ENCODE data around the gene RNF166.

RNF166 gene

GRCh38 chr16:88696441-88696840 is 9.8 kb downstream of the RNF166 start:
- H3K4me3 ChIP-seq (ENCODE audit: low read depth, low read length), result no peak overlapping the region
- no peak for DNase-seq (ENCODE audit: low read depth)

GRCh38 chr16:88695753-88696152 is 10.5 kb downstream of the RNF166 start:
- no peak for DNase-seq (ENCODE audit: low read depth)

GRCh38 chr16:88695218-88695617 is 11.0 kb downstream of the RNF166 start:
- no peak for DNase-seq (ENCODE audit: low read depth)
- H3K4me3 ChIP-seq (ENCODE audit: low read depth, low read length), result no peak overlapping the region

More at GRCh38 chr16:88695753-88696152, 10.5 kb downstream of the RNF166 start:
- H3K4me3 ChIP-seq (ENCODE audit: low read depth, low read length), result no peak overlapping the region

GRCh38 chr16:88694221-88695087 is 11.8 kb downstream of the RNF166 start:
- DNase-seq (ENCODE audit: low read depth), result no peak
- no peak overlapping the region for H3K4me3 ChIP-seq (ENCODE audit: low read depth, low read length)

GRCh38 chr16:88693420-88694177 is 12.6 kb downstream of the RNF166 start:
- no peak for DNase-seq (ENCODE audit: low read depth)

GRCh38 chr16:88692861-88693260 is 13.3 kb downstream of the RNF166 start:
- no peak for DNase-seq (ENCODE audit: low read depth)
- no peak overlapping the region for H3K4me3 ChIP-seq (ENCODE audit: low read depth, low read length)

More at GRCh38 chr16:88693420-88694177, 12.6 kb downstream of the RNF166 start:
- H3K4me3 ChIP-seq (ENCODE audit: low read depth, low read length), result no peak overlapping the region

- no peak for DNase-seq (ENCODE audit: low read depth)
- H3K4me3 ChIP-seq (ENCODE audit: low read depth, low read length), result no peak overlapping the region
Observed at GRCh38 chr16:88691924-88692560, 14.2 kb downstream of the RNF166 start.

- H3K4me3 ChIP-seq (ENCODE audit: low read depth, low read length), result no peak overlapping the region
- no peak for DNase-seq (ENCODE audit: low read depth)
Observed at GRCh38 chr16:88691129-88691813, 14.9 kb downstream of the RNF166 start.

- DNase-seq (ENCODE audit: low read depth), result no peak
- no peak overlapping the region for H3K4me3 ChIP-seq (ENCODE audit: low read depth, low read length)
Observed at GRCh38 chr16:88690341-88691128, 15.7 kb downstream of the RNF166 start.

GRCh38 chr16:88688013-88688778 is 18.0 kb downstream of the RNF166 start:
- DNase-seq (ENCODE audit: low read depth), result no peak
- H3K4me3 ChIP-seq (ENCODE audit: low read depth, low read length), result no peak overlapping the region

- no peak overlapping the region for H3K4me3 ChIP-seq (ENCODE audit: low read depth, low read length)
- DNase-seq (ENCODE audit: low read depth), result no peak
Observed at GRCh38 chr16:88687676-88688012, 18.6 kb downstream of the RNF166 start.

GRCh38 chr16:88687254-88687576 is 19.0 kb downstream of the RNF166 start:
- DNase-seq (ENCODE audit: low read depth), result no peak
- no peak overlapping the region for H3K4me3 ChIP-seq (ENCODE audit: low read depth, low read length)

- DNase-seq (ENCODE audit: low read depth), result no peak
- H3K4me3 ChIP-seq (ENCODE audit: low read depth, low read length), result peak within 1 kb of the TSS; percentile 55
Observed at GRCh38 chr16:88686439-88687253, 19.6 kb downstream of the RNF166 start, which contains the start of gene SNAI3. TSS of gene SNAI3 (minus strand) at chr16:88686507. CDS start at chr16:88686406, 101 bp downstream.

GRCh38 chr16:88686062-88686438 is 20.2 kb downstream of the RNF166 start:
- DNase-seq (ENCODE audit: low read depth), result no peak
- peak overlapping the region; percentile 55 for H3K4me3 ChIP-seq (ENCODE audit: low read depth, low read length)

GRCh38 chr16:88685156-88686061 is 20.8 kb downstream of the RNF166 start:
- peak overlapping the region; percentile 55 for H3K4me3 ChIP-seq (ENCODE audit: low read depth, low read length)
- DNase-seq (ENCODE audit: low read depth), result no peak

GRCh38 chr16:88684569-88685155 is 21.5 kb downstream of the RNF166 start:
- H3K4me3 ChIP-seq (ENCODE audit: low read depth, low read length), result no peak overlapping the region
- DNase-seq (ENCODE audit: low read depth), result no peak
